H9 (cell line): ENCODE results near the gene RUNX1. TPM values are rescaled to one million over a fixed set of nuclear protein-coding genes. Genes with fewer than 3 reads are reported as not detected.

Source experiments
- DNase-seq: peaks from one replicate; pipeline ENCODE4 v3.0.0-alpha.2; 2017
- H2AFZ ChIP-seq: one replicate; pipeline ENCODE4 v1.6.1; 2013; ENCODE audit warnings: mild to moderate bottlenecking, low read length, control low read depth, moderate library complexity
- H2AK5ac ChIP-seq: 2 replicates; pipeline ENCODE4 v1.6.1; 2013; ENCODE audit warnings: low read length, control low read depth, mixed read lengths; ENCODE audit not compliant: insufficient read length
- H2BK120ac ChIP-seq: one replicate; pipeline ENCODE4 v1.6.1; 2013; ENCODE audit warnings: low read depth, mild to moderate bottlenecking, low read length, control low read depth, inconsistent platforms; ENCODE audit not compliant: poor library complexity, severe bottlenecking
- H2BK12ac ChIP-seq: 2 replicates; pipeline ENCODE4 v1.6.1; 2013; ENCODE audit warnings: low read length, control low read depth, mixed read lengths, low read depth; ENCODE audit not compliant: insufficient read length
- H2BK15ac ChIP-seq: 2 replicates; pipeline ENCODE4 v1.6.1; 2013; ENCODE audit warnings: low read depth, low read length, control low read depth
- H2BK20ac ChIP-seq: one replicate; pipeline ENCODE4 v1.6.1; 2013; ENCODE audit warnings: low read depth, mild to moderate bottlenecking, low read length, control low read depth, inconsistent platforms; ENCODE audit not compliant: poor library complexity, severe bottlenecking
- H2BK5ac ChIP-seq: 2 replicates; pipeline ENCODE4 v1.6.1; 2013; ENCODE audit warnings: low read length, control low read depth, mixed read lengths; ENCODE audit not compliant: insufficient read length
- H3K14ac ChIP-seq: 2 replicates; pipeline ENCODE4 v1.6.1; 2013; ENCODE audit warnings: low read length, control low read depth; ENCODE audit not compliant: insufficient read depth
- H3K18ac ChIP-seq: 2 replicates; pipeline ENCODE4 v1.6.1; 2013; ENCODE audit warnings: low read depth, mild to moderate bottlenecking, mixed read lengths, low read length, control low read depth; ENCODE audit not compliant: insufficient read length
- H3K23ac ChIP-seq: 2 replicates; pipeline ENCODE4 v1.6.1; 2013; ENCODE audit warnings: low read length, control low read depth, mixed read lengths, low read depth; ENCODE audit not compliant: insufficient read length
- H3K23me2 ChIP-seq: 2 replicates; pipeline ENCODE4 v1.6.1; 2013; ENCODE audit warnings: low read depth, mild to moderate bottlenecking, mixed read lengths, low read length, control low read depth; ENCODE audit not compliant: insufficient read length, poor library complexity, severe bottlenecking
- H3K27ac ChIP-seq: 2 replicates; pipeline ENCODE4 v1.5.1; 2013; ENCODE audit warnings: low read length, control low read depth, mixed read lengths, low read depth; ENCODE audit not compliant: insufficient read length
- H3K27me3 ChIP-seq: 2 replicates; pipeline ENCODE4 v1.6.1; 2013; ENCODE audit warnings: low read length, control low read depth, inconsistent platforms; ENCODE audit not compliant: insufficient read depth
- H3K4ac ChIP-seq: 2 replicates; pipeline ENCODE4 v1.6.1; 2013; ENCODE audit warnings: low read depth, mild to moderate bottlenecking, control low read depth, inconsistent platforms, low read length, moderate library complexity
- H3K4me1 ChIP-seq: 2 replicates; pipeline ENCODE4 v1.6.1; 2013; ENCODE audit warnings: low read length, control low read depth, inconsistent platforms; ENCODE audit not compliant: insufficient read depth
- H3K4me2 ChIP-seq: 2 replicates; pipeline ENCODE4 v1.6.1; 2013; ENCODE audit warnings: low read length, control low read depth, mixed read lengths; ENCODE audit not compliant: insufficient read length, insufficient read depth
- H3K56ac ChIP-seq: 2 replicates; pipeline ENCODE4 v1.6.1; 2013; ENCODE audit warnings: low read depth, mild to moderate bottlenecking, mixed read lengths, low read length, control low read depth; ENCODE audit not compliant: insufficient read length
- H3K79me1 ChIP-seq: 2 replicates; pipeline ENCODE4 v1.6.1; 2013; ENCODE audit warnings: low read depth, mild to moderate bottlenecking, moderate library complexity, low read length, control low read depth, inconsistent platforms; ENCODE audit not compliant: insufficient read depth, poor library complexity, severe bottlenecking
- H3K79me2 ChIP-seq: 2 replicates; pipeline ENCODE4 v1.6.1; 2013; ENCODE audit warnings: low read length, control low read depth, inconsistent platforms; ENCODE audit not compliant: insufficient read depth
- H3K9ac ChIP-seq: 2 replicates; pipeline ENCODE4 v1.6.1; 2013; ENCODE audit warnings: low read length, control low read depth, mixed read lengths; ENCODE audit not compliant: insufficient read length; ENCODE audit errors: extremely low read depth
- H3K9me3 ChIP-seq: one replicate; pipeline ENCODE4 v1.6.1; 2013; ENCODE audit warnings: low read depth, low read length, inconsistent platforms; ENCODE audit not compliant: control insufficient read depth
- H3T11ph ChIP-seq: one replicate; pipeline ENCODE4 v1.6.1; 2013; ENCODE audit warnings: mild to moderate bottlenecking, low read length, control low read depth, inconsistent platforms
- H4K20me1 ChIP-seq: one replicate; pipeline ENCODE4 v1.6.1; 2013; ENCODE audit not compliant: control insufficient read depth, insufficient read length, insufficient read depth
- H4K5ac ChIP-seq: 2 replicates; pipeline ENCODE4 v1.6.1; 2013; ENCODE audit warnings: low read depth, mild to moderate bottlenecking, mixed read lengths, low read length, control low read depth; ENCODE audit not compliant: insufficient read length
- H4K8ac ChIP-seq: replicated peaks from 2 replicates; pipeline ENCODE4 v1.6.1; 2013; ENCODE audit warnings: low read length, control low read depth, mixed read lengths, low read depth; ENCODE audit not compliant: insufficient read length
- H4K91ac ChIP-seq: 2 replicates; pipeline ENCODE4 v1.6.1; 2013; ENCODE audit warnings: low read depth, mild to moderate bottlenecking, moderate library complexity, mixed read lengths, low read length, control low read depth; ENCODE audit not compliant: insufficient read length
- H3K27ac Mint-ChIP-seq, 3 experiments: 2 replicates in 2 of 3; 3 replicates in 1 of 3; pipeline ENCODE4 v1.8.0; 2020 to 2021; ENCODE audit warnings: mixed read lengths in 3 of 3, mild to moderate bottlenecking in 1 of 3, moderate library complexity in 1 of 3
- H3K27me3 Mint-ChIP-seq: 2 replicates; pipeline ENCODE4 v1.8.0; 2021; ENCODE audit warnings: low read depth, mild to moderate bottlenecking, moderate library complexity, mixed read lengths
- H3K36me3 Mint-ChIP-seq, 3 experiments: 2 replicates in 2 of 3; 3 replicates in 1 of 3; pipeline ENCODE4 v1.8.0; 2020 to 2021; ENCODE audit warnings: low read depth in 3 of 3, mixed read lengths in 3 of 3; ENCODE audit not compliant: insufficient read depth in 1 of 3
- H3K4me1 Mint-ChIP-seq, 2 experiments: 2 replicates each; pipeline ENCODE4 v1.8.0; 2020; ENCODE audit warnings: mixed read lengths in 2 of 2
- H3K4me3 Mint-ChIP-seq, 2 experiments: 2 replicates in 1 of 2; 3 replicates in 1 of 2; pipeline ENCODE4 v1.8.0; 2020 to 2021; ENCODE audit warnings: mild to moderate bottlenecking in 2 of 2, mixed read lengths in 2 of 2, moderate library complexity in 1 of 2
- H3K9me3 Mint-ChIP-seq, 2 experiments: 2 replicates in 1 of 2; 3 replicates in 1 of 2; pipeline ENCODE4 v1.8.0; 2020; ENCODE audit warnings: mild to moderate bottlenecking in 2 of 2, mixed read lengths in 2 of 2, moderate library complexity in 1 of 2
- WGBS: extraction: QIAGEN DNeasy Blood & Tissue Kit; methylation state at CpG from one replicate; pipeline ENCODE4 v1.1.7; 2013; ENCODE audit warnings: missing lambda C conversion rate, low lambda C conversion rate, mixed read lengths; ENCODE audit not compliant: insufficient read length; ENCODE audit errors: extremely low coverage; 5-methylcytosine and 5-hydroxymethylcytosine counted together
- total RNA-seq: library from RNA; stranded (reverse); gene quantifications from 2 replicates; pipeline ENCODE4 v1.2.1, GENCODE V29; 2021
- TF ChIP-seq, protein P1 (sequence below): fragments of 200-600 bp; sonication (generic); conservative IDR thresholded peaks from 3 replicates; pipeline ENCODE4 v1.8.0; 2021; ENCODE audit warnings: antibody characterized with exemption, mild to moderate bottlenecking

Gene RUNX1
- total RNA-seq, 1 experiment from 2014 or later, result 0.72 TPM

GRCh38 chr21:34885125-34885524, 164.0 kb downstream of the RUNX1 start:
- H2BK15ac ChIP-seq, result no peak overlapping the region
- no peak overlapping the region for H2BK120ac ChIP-seq
- H3K27me3 Mint-ChIP-seq, result peaks cover 83% of the 10 kb centered on the region
- H3K4ac ChIP-seq, result no peak overlapping the region
- no peak overlapping the region for H4K91ac ChIP-seq
- no peak overlapping the region for H3K9ac ChIP-seq
- H3K27ac Mint-ChIP-seq, result no peak overlapping the region
- no peaks in the 10 kb centered on the region for H3K79me1 ChIP-seq
- H3K27ac ChIP-seq, result no peak overlapping the region
- H2BK5ac ChIP-seq, result no peak overlapping the region
- no peaks in the 10 kb centered on the region for H3K9me3 ChIP-seq
- no peak overlapping the region for H3K18ac ChIP-seq
- peaks cover 43% of the 10 kb centered on the region for H3K27me3 ChIP-seq
- H3K14ac ChIP-seq, result no peak overlapping the region
- no peaks in the 10 kb centered on the region for H4K20me1 ChIP-seq
- H2BK20ac ChIP-seq, result no peak overlapping the region
- no peak for DNase-seq
- H3K4me3 Mint-ChIP-seq, result peak overlapping the region; percentile 7 to 53; a peak in 3 of 5 replicates
- no peak overlapping the region for H3K4me2 ChIP-seq
- WGBS, result no CpG with 5 or more reads among the region's 6 CpGs
- peaks cover 24 to 25% of the 10 kb centered on the region in 2 experiments for H3K4me1 Mint-ChIP-seq
- H2AK5ac ChIP-seq, result no peak overlapping the region
- no peak overlapping the region for H3K23ac ChIP-seq
- H3K79me2 ChIP-seq, result no peaks in the 10 kb centered on the region
- TF ChIP-seq, protein P1, sequence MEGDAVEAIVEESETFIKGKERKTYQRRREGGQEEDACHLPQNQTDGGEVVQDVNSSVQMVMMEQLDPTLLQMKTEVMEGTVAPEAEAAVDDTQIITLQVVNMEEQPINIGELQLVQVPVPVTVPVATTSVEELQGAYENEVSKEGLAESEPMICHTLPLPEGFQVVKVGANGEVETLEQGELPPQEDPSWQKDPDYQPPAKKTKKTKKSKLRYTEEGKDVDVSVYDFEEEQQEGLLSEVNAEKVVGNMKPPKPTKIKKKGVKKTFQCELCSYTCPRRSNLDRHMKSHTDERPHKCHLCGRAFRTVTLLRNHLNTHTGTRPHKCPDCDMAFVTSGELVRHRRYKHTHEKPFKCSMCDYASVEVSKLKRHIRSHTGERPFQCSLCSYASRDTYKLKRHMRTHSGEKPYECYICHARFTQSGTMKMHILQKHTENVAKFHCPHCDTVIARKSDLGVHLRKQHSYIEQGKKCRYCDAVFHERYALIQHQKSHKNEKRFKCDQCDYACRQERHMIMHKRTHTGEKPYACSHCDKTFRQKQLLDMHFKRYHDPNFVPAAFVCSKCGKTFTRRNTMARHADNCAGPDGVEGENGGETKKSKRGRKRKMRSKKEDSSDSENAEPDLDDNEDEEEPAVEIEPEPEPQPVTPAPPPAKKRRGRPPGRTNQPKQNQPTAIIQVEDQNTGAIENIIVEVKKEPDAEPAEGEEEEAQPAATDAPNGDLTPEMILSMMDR, result no peak
- H3K23me2 ChIP-seq, result peaks cover 16% of the 10 kb centered on the region
- no peaks in the 10 kb centered on the region for H3K4me1 ChIP-seq
- H3K9me3 Mint-ChIP-seq, result peaks cover 0 to 3% of the 10 kb centered on the region in 2 experiments; a peak in 1 of 5 replicates
- no peak overlapping the region for H3K56ac ChIP-seq
- no peak overlapping the region for H4K8ac ChIP-seq
- no peak overlapping the region for H2BK12ac ChIP-seq
- no peak overlapping the region for H4K5ac ChIP-seq
- H3K36me3 Mint-ChIP-seq, result no peaks in the 10 kb centered on the region
- no peak overlapping the region for H3T11ph ChIP-seq
- H2AFZ ChIP-seq, result no peak overlapping the region
